HCT116 (cell line): Measurements from ENCODE around the gene RBPJ. TPM values are rescaled to one million over a fixed set of nuclear protein-coding genes. Genes with fewer than 3 reads are reported as not detected.

ENCODE experiments used
- ATAC-seq: fragments of 200-7000 bp; cut with Tn5 transposase; 2 replicates; pipeline ENCODE4 v1.9.1; 2020; ENCODE audit warnings: mild to moderate bottlenecking, moderate library complexity
- BruUV-seq: library from RNA; stranded (reverse); fragments of 400-500 nt; replicated peaks from 2 replicates; lab custom pipeline; 2021; lab: Mats Ljungman, UMichigan
- CTCF ChIA-PET: fragments of 300-600 bp; sonication (Branson Sonifier 250); formaldehyde crosslinking; loops from one replicate; lab custom pipeline; 2021; ENCODE audit warnings: antibody characterized with exemption; lab: Charles Lee
- POLR2A ChIA-PET: fragments of 300-600, 350-600 bp; sonication (Branson Sonifier 250); formaldehyde crosslinking; loops from one replicate; lab custom pipeline; 2021; ENCODE audit warnings: antibody characterized with exemption; lab: Charles Lee
- RAD21 ChIA-PET, 2 experiments: fragments of 300-600 bp; sonication (Branson Sonifier 250); formaldehyde crosslinking; loops; one replicate each; lab custom pipeline; 2023; ENCODE audit warnings: low total read pairs in 2 of 2; ENCODE audit not compliant: uncharacterized antibody in 2 of 2, unreplicated experiment in 2 of 2, low non-redundant PET in 1 of 2; lab: Charles Lee
- DNase-seq: peaks from one replicate; pipeline ENCODE4 v3.0.0-alpha.2; 2010; ENCODE audit warnings: low read depth, low spot score
- H2AFZ ChIP-seq: fragments of 200-600 bp; shearing (Covaris generic), sonication (generic); 2 replicates; pipeline ENCODE4 v1.6.1; 2017; ENCODE audit warnings: low read depth, mixed run types, mixed read lengths, antibody characterized with exemption, low read length; ENCODE audit not compliant: poor library complexity, severe bottlenecking
- H3K27ac ChIP-seq: 2 replicates; pipeline ENCODE4 v1.5.1; 2012; ENCODE audit warnings: low read depth, low read length
- H3K27me3 ChIP-seq: fragments of 200-600 bp; sonication (generic); 2 replicates; pipeline ENCODE4 v1.6.1; 2016; ENCODE audit warnings: mixed run types, low read length, mixed read lengths; ENCODE audit not compliant: insufficient read depth
- H3K36me3 ChIP-seq, 2 experiments: fragments of 200-500 bp in 1 of 2; fragments of 200-600 bp in 1 of 2; sonication (Bioruptor generic) in 1 of 2; sonication (generic) in 1 of 2; 2 replicates each; pipeline versions ENCODE4 v1.5.1 to v1.6.1; 2014 to 2016; ENCODE audit warnings: low read length in 2 of 2, inconsistent platforms in 1 of 2, mixed read lengths in 1 of 2, mixed run types in 1 of 2; ENCODE audit not compliant: insufficient read depth in 2 of 2, control insufficient read depth in 1 of 2
- H3K4me1 ChIP-seq, 2 experiments: fragments of 200-600 bp in 1 of 2; sonication (generic) in 1 of 2; 2 replicates each; pipeline versions ENCODE4 v1.5.1 to v1.6.1; 2012 to 2017; ENCODE audit warnings: low read length in 2 of 2, inconsistent platforms in 1 of 2, mild to moderate bottlenecking in 1 of 2, mixed read lengths in 1 of 2, mixed run types in 1 of 2, moderate library complexity in 1 of 2; ENCODE audit not compliant: insufficient read depth in 2 of 2, control insufficient read depth in 1 of 2
- H3K4me2 ChIP-seq: fragments of 200-600 bp; sonication (generic); 2 replicates; pipeline ENCODE4 v1.6.1; 2017; ENCODE audit warnings: mixed run types, low read length, mixed read lengths
- H3K4me3 ChIP-seq, 2 experiments: fragments of 200-600 bp in 1 of 2; sonication (generic) in 1 of 2; replicated peaks in 1 of 2; 2 replicates each; pipeline ENCODE4 v1.5.1; 2011 to 2016; ENCODE audit warnings: low read length in 2 of 2, control low read depth in 1 of 2, low read depth in 1 of 2, mild to moderate bottlenecking in 1 of 2, mixed read lengths in 1 of 2, mixed run types in 1 of 2
- H3K79me2 ChIP-seq: fragments of 200-600 bp; sonication (generic); 2 replicates; pipeline ENCODE4 v1.6.1; 2017; ENCODE audit warnings: mild to moderate bottlenecking, mixed run types, low read length, moderate library complexity, mixed read lengths; ENCODE audit not compliant: insufficient read depth
- H3K9ac ChIP-seq: fragments of 200-600 bp; sonication (generic); 2 replicates; pipeline ENCODE4 v1.6.1; 2016; ENCODE audit warnings: low read length, mixed read lengths
- H3K9me2 ChIP-seq: fragments of 200-600 bp; sonication (generic), shearing (Covaris generic); 2 replicates; pipeline ENCODE4 v1.6.1; 2017; ENCODE audit warnings: mixed run types, mild to moderate bottlenecking, moderate library complexity; ENCODE audit not compliant: insufficient read depth
- H3K9me3 ChIP-seq, 2 experiments: fragments of 200-500 bp in 1 of 2; fragments of 200-600 bp in 1 of 2; sonication (Bioruptor generic) in 1 of 2; sonication (generic) in 1 of 2; 2 replicates each; pipeline ENCODE4 v1.6.1; 2014 to 2017; ENCODE audit warnings: low read length in 2 of 2, mixed read lengths in 2 of 2, inconsistent platforms in 1 of 2, low read depth in 1 of 2, mild to moderate bottlenecking in 1 of 2, mixed run types in 1 of 2, moderate library complexity in 1 of 2; ENCODE audit not compliant: control insufficient read depth in 1 of 2, insufficient read depth in 1 of 2
- H4K20me1 ChIP-seq: fragments of 200-600 bp; sonication (generic), shearing (Covaris generic); 2 replicates; pipeline ENCODE4 v1.6.1; 2017; ENCODE audit warnings: mixed run types, mild to moderate bottlenecking, moderate library complexity; ENCODE audit not compliant: insufficient read depth
- ATF3 ChIP-seq: IDR thresholded peaks from 2 replicates; pipeline ENCODE4 v1.6.1; 2012
- CBX3 ChIP-seq: IDR thresholded peaks from 2 replicates; pipeline ENCODE4 v1.6.1; 2012; ENCODE audit warnings: low read depth
- CEBPB ChIP-seq: IDR thresholded peaks from 2 replicates; pipeline ENCODE4 v1.6.1; 2012; ENCODE audit warnings: low read depth
- CTCF ChIP-seq, 3 experiments: fragments of 200-600 bp in 1 of 3; sonication (generic) in 1 of 3; IDR thresholded peaks in 2 of 3; conservative IDR thresholded peaks in 1 of 3; 2 replicates each; pipeline ENCODE4 v1.5.1; 2012 to 2017; ENCODE audit warnings: low read depth in 2 of 3, low read length in 2 of 3, antibody characterized with exemption in 1 of 3, borderline replicate concordance in 1 of 3, control low read depth in 1 of 3, mild to moderate bottlenecking in 1 of 3, mixed read lengths in 1 of 3, mixed run types in 1 of 3, moderate library complexity in 1 of 3; ENCODE audit not compliant: insufficient read depth in 1 of 3
- EGR1 ChIP-seq: IDR thresholded peaks from 2 replicates; pipeline ENCODE4 v1.6.1; 2012; ENCODE audit warnings: low read depth
- EZH2 ChIP-seq: fragments of 200-600 bp; sonication (generic); IDR thresholded peaks from 2 replicates; pipeline ENCODE4 v1.6.1; 2017; ENCODE audit warnings: antibody characterized with exemption, mixed run types
- EZH2phosphoT487 ChIP-seq: fragments of 200-600 bp; IDR thresholded peaks from 2 replicates; pipeline ENCODE4 v1.6.1; 2018; ENCODE audit warnings: antibody characterized with exemption, borderline replicate concordance
- FOSL1 ChIP-seq: IDR thresholded peaks from 2 replicates; pipeline ENCODE4 v1.6.1; 2012; ENCODE audit warnings: low read depth
- MAX ChIP-seq: IDR thresholded peaks from 2 replicates; pipeline ENCODE4 v1.6.1; 2012
- POLR2A ChIP-seq: IDR thresholded peaks from 2 replicates; pipeline ENCODE4 v1.7.0; 2011; ENCODE audit warnings: borderline replicate concordance; ENCODE audit not compliant: insufficient read depth, insufficient read length; ENCODE audit errors: extremely low read depth
- POLR2AphosphoS5 ChIP-seq: IDR thresholded peaks from 2 replicates; pipeline ENCODE4 v1.6.1; 2011; ENCODE audit warnings: mild to moderate bottlenecking, low read depth, low read length, moderate library complexity
- RAD21 ChIP-seq: IDR thresholded peaks from 2 replicates; pipeline ENCODE4 v1.6.1; 2012; ENCODE audit warnings: low read depth, mild to moderate bottlenecking
- REST ChIP-seq: IDR thresholded peaks from 2 replicates; pipeline ENCODE4 v1.6.1; 2012; ENCODE audit warnings: low read depth
- SIN3A ChIP-seq: IDR thresholded peaks from 2 replicates; pipeline ENCODE4 v1.6.1; 2012; ENCODE audit warnings: low read depth
- SP1 ChIP-seq: IDR thresholded peaks from 2 replicates; pipeline ENCODE4 v1.6.1; 2012; ENCODE audit warnings: low read depth
- SRF ChIP-seq: IDR thresholded peaks from 2 replicates; pipeline ENCODE4 v1.6.1; 2012; ENCODE audit warnings: low read depth
- TCF7L2 ChIP-seq: IDR thresholded peaks from 2 replicates; pipeline ENCODE4 v1.7.0; 2011; ENCODE audit warnings: borderline replicate concordance, inconsistent platforms; ENCODE audit not compliant: insufficient read depth, insufficient read length; ENCODE audit errors: extremely low read depth
- YY1 ChIP-seq: IDR thresholded peaks from 2 replicates; pipeline ENCODE4 v1.6.1; 2011; ENCODE audit warnings: low read length, low read depth, moderate library complexity, mild to moderate bottlenecking; ENCODE audit not compliant: insufficient replicate concordance; ENCODE audit errors: extremely low read depth
- ZFX ChIP-seq: fragments of 450-650 bp; IDR thresholded peaks from 2 replicates; pipeline ENCODE4 v1.6.1; 2017
- ZNF274 ChIP-seq: fragments of 200-500 bp; sonication (Bioruptor generic); IDR thresholded peaks from 2 replicates; pipeline ENCODE4 v1.6.1; 2014; ENCODE audit warnings: mild to moderate bottlenecking, low read depth, low read length, inconsistent platforms
- intact Hi-C: fragments of 100-400 bp; cut with micrococcal nuclease; formaldehyde crosslinking; loops from 2 replicates; pipeline ENCODE4 v1.10.0; 2022
- total RNA-seq: library from RNA; stranded (reverse); gene quantifications from one replicate; pipeline ENCODE4 v1.2.1, GENCODE V29; 2021; ENCODE audit not compliant: unreplicated experiment

The RBPJ gene
- total RNA-seq, 1 experiment from 2014 or later = 72.7 TPM

- H3K9me2 ChIP-seq = no peaks in the 10 kb centered on the region
- intact Hi-C loops = no loop called here
- no peaks in the 10 kb centered on the region for H3K4me1 ChIP-seq
- no peak overlapping the region for H2AFZ ChIP-seq
- H3K4me2 ChIP-seq = no peak overlapping the region
- no peaks in the 10 kb centered on the region; a peak in 1 of 4 replicates for H3K9me3 ChIP-seq
- no peak overlapping the region for H3K4me3 ChIP-seq
- H3K79me2 ChIP-seq = no peaks in the 10 kb centered on the region
- no peaks in the 10 kb centered on the region for H4K20me1 ChIP-seq
- CTCF ChIA-PET = no interaction called here
- ATAC-seq = no peak
- H3K9ac ChIP-seq = no peak overlapping the region
- no peak for TF ChIP-seq EZH2phosphoT487
- TF ChIP-seq ZFX = no peak
- no peak for TF ChIP-seq CEBPB
- TF ChIP-seq FOSL1 = no peak
- no peak for TF ChIP-seq SRF
- no peak for TF ChIP-seq SP1
- no peak for TF ChIP-seq CTCF (IDR thresholded peaks at IDR 0.05 in 2 of 3, conservative IDR thresholded peaks at IDR 0.05 in 1 of 3; ENCODE audit: borderline replicate concordance in 1 of 3, insufficient read depth in 1 of 3, low read depth in 2 of 3, low read length in 2 of 3)
- no peak for TF ChIP-seq CBX3
- TF ChIP-seq YY1 = no peak
- no peak for TF ChIP-seq POLR2AphosphoS5
- no peak for TF ChIP-seq ZNF274
- TF ChIP-seq ATF3 = no peak
- TF ChIP-seq REST = no peak
- TF ChIP-seq EZH2 = no peak
- no peak for TF ChIP-seq EGR1
- no peak for TF ChIP-seq SIN3A
- no peak for TF ChIP-seq RAD21
- no peak for TF ChIP-seq TCF7L2
- no peak for TF ChIP-seq POLR2A
- TF ChIP-seq MAX = no peak
- TF ChIP-seq, all 23 proteins: peak for 0
- no peak for DNase-seq
- ChIA-PET RAD21 (no interaction called here), POLR2A (no interaction called here)
- no peaks in the 10 kb centered on the region for H3K27me3 ChIP-seq
- no peak overlapping the region for H3K27ac ChIP-seq
- H3K36me3 ChIP-seq = no peaks in the 10 kb centered on the region
- BruUV-seq = no TSS peak
Observed at GRCh38 chr4:26468977-26469376, 148.2 kb downstream of the RBPJ start.
